OCI-LY3 (cell line): ENCODE data around the gene TK1.

ENCODE experiments used
- H2AFZ ChIP-seq: fragments of 200-600, 300-600 bp; shearing (Covaris generic); 2 replicates; pipeline ENCODE4 v1.6.0; 2014; ENCODE audit warnings: antibody characterized with exemption, low read depth, low read length
- H3K27ac ChIP-seq: fragments of 200-600, 300-600 bp; sonication (generic); 2 replicates; pipeline ENCODE4 v1.5.1; 2014; ENCODE audit warnings: mild to moderate bottlenecking, low read length, moderate library complexity, mixed read lengths
- H3K27me3 ChIP-seq: fragments of 200-600, 300-600 bp; sonication (generic); 2 replicates; pipeline ENCODE4 v1.6.1; 2014; ENCODE audit warnings: low read depth, low read length, mixed read lengths
- H3K36me3 ChIP-seq: fragments of 200-600, 300-600 bp; sonication (generic); replicated peaks from 2 replicates; pipeline ENCODE3; 2014; ENCODE audit warnings: low read depth, low read length, mixed read lengths
- H3K4me1 ChIP-seq: fragments of 300-600, 200-600 bp; sonication (generic); 2 replicates; pipeline ENCODE4 v1.6.1; 2014; ENCODE audit warnings: low read length, mixed read lengths
- H3K4me2 ChIP-seq: fragments of 200-600, 300-600 bp; sonication (generic); 2 replicates; pipeline ENCODE4 v1.6.1; 2014; ENCODE audit warnings: low read length, mixed read lengths
- H3K4me3 ChIP-seq: fragments of 300-600, 200-600 bp; sonication (generic); 2 replicates; pipeline ENCODE4 v1.5.1; 2014; ENCODE audit warnings: antibody characterized with exemption, mild to moderate bottlenecking, low read length, moderate library complexity
- H3K79me2 ChIP-seq: fragments of 300-600, 200-600 bp; shearing (Covaris generic); 2 replicates; pipeline ENCODE4 v1.6.1; 2014; ENCODE audit warnings: mild to moderate bottlenecking, low read length, mixed read lengths
- H3K9ac ChIP-seq: fragments of 300-600, 200-600 bp; shearing (Covaris generic); 2 replicates; pipeline ENCODE4 v1.6.0; 2014; ENCODE audit warnings: mild to moderate bottlenecking, low read length, moderate library complexity
- H3K9me3 ChIP-seq: fragments of 200-600, 300-600 bp; shearing (Covaris generic); 2 replicates; pipeline ENCODE4 v1.6.1; 2014; ENCODE audit warnings: low read length, mixed read lengths; ENCODE audit not compliant: insufficient read depth
- H4K20me1 ChIP-seq: fragments of 200-600, 300-600 bp; sonication (generic); 2 replicates; pipeline ENCODE4 v1.6.1; 2016; ENCODE audit warnings: low read length, mixed read lengths; ENCODE audit not compliant: insufficient read depth
- EZH2phosphoT487 ChIP-seq: fragments of 200-600 bp; shearing (Covaris generic); IDR thresholded peaks from 2 replicates; pipeline ENCODE4 v1.6.1; 2018; ENCODE audit warnings: antibody characterized with exemption, mixed run types, low read depth
- TF ChIP-seq, protein P1 (sequence below): fragments of 200-600, 300-600 bp; sonication (generic); IDR thresholded peaks from 2 replicates; pipeline ENCODE4 v1.5.1; 2014; ENCODE audit warnings: antibody characterized with exemption, low read length, low read depth

Gene TK1

DNA sequence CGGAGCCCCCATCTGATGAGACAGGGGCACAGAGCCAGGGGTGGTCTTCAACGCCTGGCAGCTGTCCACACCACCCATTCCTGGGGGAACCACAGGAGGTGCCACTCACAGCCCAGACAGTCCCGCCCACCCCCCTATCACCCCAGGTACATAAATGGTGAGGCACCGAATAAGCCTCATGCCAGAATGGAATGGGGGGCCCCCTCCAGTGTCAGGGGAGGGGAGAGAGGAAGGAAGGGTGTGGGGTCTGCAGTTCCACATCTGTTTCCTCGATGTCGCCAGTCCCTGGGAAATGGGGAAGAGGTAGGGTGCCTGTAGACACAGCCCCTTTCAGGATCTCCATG is 60.0 kb downstream of the TK1 start:
- H2AFZ ChIP-seq = no peak overlapping the region
- H4K20me1 ChIP-seq = peaks cover 9% of the 10 kb centered on the region
- peak overlapping the region; percentile 96 for H3K4me2 ChIP-seq
- peaks cover 37% of the 10 kb centered on the region for H3K79me2 ChIP-seq
- H3K27ac ChIP-seq = peak overlapping the region; percentile 77
- H3K36me3 ChIP-seq = peaks cover 27% of the 10 kb centered on the region
- TF ChIP-seq EZH2phosphoT487 = no peak
- TF ChIP-seq, protein P1, sequence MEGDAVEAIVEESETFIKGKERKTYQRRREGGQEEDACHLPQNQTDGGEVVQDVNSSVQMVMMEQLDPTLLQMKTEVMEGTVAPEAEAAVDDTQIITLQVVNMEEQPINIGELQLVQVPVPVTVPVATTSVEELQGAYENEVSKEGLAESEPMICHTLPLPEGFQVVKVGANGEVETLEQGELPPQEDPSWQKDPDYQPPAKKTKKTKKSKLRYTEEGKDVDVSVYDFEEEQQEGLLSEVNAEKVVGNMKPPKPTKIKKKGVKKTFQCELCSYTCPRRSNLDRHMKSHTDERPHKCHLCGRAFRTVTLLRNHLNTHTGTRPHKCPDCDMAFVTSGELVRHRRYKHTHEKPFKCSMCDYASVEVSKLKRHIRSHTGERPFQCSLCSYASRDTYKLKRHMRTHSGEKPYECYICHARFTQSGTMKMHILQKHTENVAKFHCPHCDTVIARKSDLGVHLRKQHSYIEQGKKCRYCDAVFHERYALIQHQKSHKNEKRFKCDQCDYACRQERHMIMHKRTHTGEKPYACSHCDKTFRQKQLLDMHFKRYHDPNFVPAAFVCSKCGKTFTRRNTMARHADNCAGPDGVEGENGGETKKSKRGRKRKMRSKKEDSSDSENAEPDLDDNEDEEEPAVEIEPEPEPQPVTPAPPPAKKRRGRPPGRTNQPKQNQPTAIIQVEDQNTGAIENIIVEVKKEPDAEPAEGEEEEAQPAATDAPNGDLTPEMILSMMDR = no peak
- peak overlapping the region; percentile 98 for H3K9ac ChIP-seq
- peak overlapping the region; percentile 91 for H3K4me3 ChIP-seq
- H3K27me3 ChIP-seq = no peaks in the 10 kb centered on the region
- no peaks in the 10 kb centered on the region for H3K9me3 ChIP-seq
- H3K4me1 ChIP-seq = peaks cover 69% of the 10 kb centered on the region

DNA sequence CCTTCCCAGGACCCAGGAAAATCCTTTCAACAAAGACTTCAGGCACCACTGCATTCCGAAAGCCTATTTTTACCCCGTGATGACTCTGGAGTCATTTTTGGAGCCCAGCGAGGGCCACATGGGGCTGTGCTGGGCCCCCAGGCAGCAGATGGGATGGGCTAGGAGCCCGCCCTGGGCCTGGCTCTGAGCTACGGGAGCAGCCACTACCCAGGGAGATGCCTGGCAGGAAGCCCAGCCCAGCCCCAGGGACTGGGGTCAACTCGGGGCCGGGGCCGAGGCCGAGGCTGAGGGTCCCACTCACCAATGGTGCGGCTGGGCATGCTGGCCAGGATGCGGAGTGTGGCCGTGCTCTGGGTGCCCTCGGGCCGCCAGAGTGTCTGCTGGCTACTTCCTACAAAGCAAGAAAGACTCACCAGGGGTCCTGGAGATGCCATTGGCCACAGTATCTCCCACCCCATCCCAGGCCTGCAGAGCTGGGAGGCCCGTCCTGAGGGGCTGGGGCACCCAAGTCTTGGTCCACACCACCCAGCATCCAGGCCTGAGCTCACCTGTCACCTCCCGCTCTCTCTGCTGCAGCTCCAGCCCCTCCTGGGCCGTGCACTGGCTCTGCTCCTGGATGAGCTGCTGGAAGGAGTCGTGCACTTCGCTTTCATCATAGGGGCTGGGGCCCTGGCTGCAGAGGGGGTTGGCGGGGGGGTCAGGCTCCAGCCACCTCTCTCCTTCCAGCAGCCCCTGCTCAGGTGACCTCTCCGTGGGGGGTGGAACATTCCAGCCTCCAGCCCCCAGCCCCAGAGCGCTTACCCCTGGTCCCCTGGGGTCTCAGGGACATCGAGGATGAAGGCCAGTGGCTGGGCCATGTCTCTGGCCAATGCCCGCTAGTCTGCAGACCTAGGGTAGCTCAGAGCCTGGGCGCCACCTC is 60.6 kb downstream of the TK1 start:
- H3K27me3 ChIP-seq = no peaks in the 10 kb centered on the region
- H3K4me2 ChIP-seq = peak overlapping the region; percentile 96
- H3K4me3 ChIP-seq = peak overlapping the region; percentile 91
- TF ChIP-seq, protein P1 = no peak
- no peak for TF ChIP-seq EZH2phosphoT487
- no peaks in the 10 kb centered on the region for H3K9me3 ChIP-seq
- peaks cover 11% of the 10 kb centered on the region for H4K20me1 ChIP-seq
- H3K27ac ChIP-seq = peak overlapping the region; percentile 77
- H3K79me2 ChIP-seq = peaks cover 37% of the 10 kb centered on the region
- H3K9ac ChIP-seq = peak overlapping the region; percentile 98
- no peak overlapping the region for H2AFZ ChIP-seq
- H3K36me3 ChIP-seq = peaks cover 31% of the 10 kb centered on the region
- H3K4me1 ChIP-seq = peaks cover 72% of the 10 kb centered on the region

DNA sequence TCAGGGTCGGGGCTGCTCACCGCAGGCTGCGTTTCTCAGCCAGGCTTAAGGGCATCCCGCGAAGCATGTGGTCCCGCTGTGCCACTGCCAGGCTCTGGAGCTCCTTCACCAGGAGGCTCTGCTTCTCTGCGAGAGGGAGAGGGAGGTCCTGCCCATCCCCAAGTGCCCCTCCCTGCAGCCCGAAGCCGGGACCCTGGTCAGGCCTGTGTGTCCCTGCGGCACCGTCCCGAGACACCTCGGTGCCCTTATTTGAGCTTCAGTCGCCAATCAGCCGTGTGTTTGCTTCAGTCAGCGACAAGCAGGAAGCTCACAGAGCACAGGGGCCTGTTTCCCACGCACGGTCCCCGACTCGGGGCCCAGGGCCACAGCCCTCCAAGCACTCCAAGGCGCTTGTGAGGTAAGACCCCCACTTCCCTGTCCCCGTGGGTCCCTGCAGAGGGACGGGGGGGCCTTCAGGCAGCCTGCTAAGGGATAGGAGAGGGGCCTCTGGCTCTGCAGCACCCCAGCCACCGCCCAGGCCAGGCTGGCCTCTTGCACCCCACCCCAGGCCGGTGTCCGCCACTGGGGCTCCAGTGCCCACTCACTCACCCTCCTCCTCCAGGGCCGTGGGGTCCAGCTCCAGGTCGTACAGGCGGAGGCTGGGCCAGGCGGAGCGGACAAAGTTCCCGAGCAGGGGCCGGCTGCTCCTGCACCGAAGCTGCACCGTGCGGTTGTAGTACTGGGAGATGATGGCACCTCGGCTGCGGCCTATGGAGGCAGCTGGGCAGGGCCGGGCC is 61.5 kb downstream of the TK1 start:
- H3K27me3 ChIP-seq = no peaks in the 10 kb centered on the region
- no peak overlapping the region for H2AFZ ChIP-seq
- peak overlapping the region; percentile 91 for H3K4me3 ChIP-seq
- peaks cover 40% of the 10 kb centered on the region for H3K36me3 ChIP-seq
- H4K20me1 ChIP-seq = peaks cover 15% of the 10 kb centered on the region
- H3K4me1 ChIP-seq = peaks cover 66% of the 10 kb centered on the region
- peak overlapping the region; percentile 96 for H3K4me2 ChIP-seq
- no peak for TF ChIP-seq EZH2phosphoT487
- TF ChIP-seq, protein P1 = no peak
- peak overlapping the region; percentile 74 for H3K27ac ChIP-seq
- peaks cover 30% of the 10 kb centered on the region for H3K79me2 ChIP-seq
- H3K9ac ChIP-seq = peak overlapping the region; percentile 72
- no peaks in the 10 kb centered on the region for H3K9me3 ChIP-seq

DNA sequence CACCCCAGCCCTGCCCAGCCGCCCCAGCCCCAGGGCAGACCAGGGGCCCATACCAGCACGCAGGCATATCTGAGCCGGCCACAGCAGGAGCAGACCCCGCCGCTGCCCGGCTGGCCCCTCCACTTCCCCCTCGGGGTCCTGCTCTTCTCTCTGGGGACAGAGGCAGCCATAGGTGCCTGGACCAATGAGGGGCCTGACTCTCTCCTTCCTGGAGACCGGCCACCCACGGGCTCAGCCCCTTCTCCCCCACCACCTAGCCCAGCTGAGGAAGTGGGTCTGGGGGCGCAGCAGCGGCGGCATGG is 62.1 kb downstream of the TK1 start:
- Histone ChIP-seq H3K79me2 (peaks cover 30% of the 10 kb centered on the region), H2AFZ (no peak overlapping the region), H3K27ac (peak overlapping the region; percentile 74), H4K20me1 (peaks cover 15% of the 10 kb centered on the region), H3K4me3 (peak overlapping the region; percentile 91), H3K9ac (peak overlapping the region; percentile 72), H3K9me3 (no peaks in the 10 kb centered on the region), H3K27me3 (no peaks in the 10 kb centered on the region), H3K4me1 (peaks cover 60% of the 10 kb centered on the region), H3K36me3 (peaks cover 41% of the 10 kb centered on the region), H3K4me2 (peak overlapping the region; percentile 96)
- TF ChIP-seq, protein P1 = no peak
- no peak for TF ChIP-seq EZH2phosphoT487
